ENCODE results near the gene FHDC1.

Gene FHDC1

DNA sequence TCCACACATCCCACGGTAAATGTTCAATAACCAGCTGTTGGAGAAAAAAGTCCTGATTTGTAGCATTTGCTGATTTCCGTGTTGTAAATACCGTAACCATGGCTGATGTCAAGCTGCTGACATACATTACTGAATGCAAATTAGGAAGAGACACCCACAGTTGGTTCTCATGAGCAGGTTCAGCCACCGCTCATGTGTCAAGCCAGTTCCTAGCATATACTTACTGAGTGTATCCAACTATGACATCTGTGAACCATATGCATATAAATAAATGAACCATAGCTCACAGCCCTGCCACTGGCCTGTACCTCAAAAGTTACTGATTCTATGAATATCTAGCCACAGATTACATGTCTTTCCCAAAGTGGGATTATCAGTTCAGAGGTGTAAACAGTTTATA, 29.5 kb downstream of the FHDC1 start:
- TF ChIP-seq, protein P1, sequence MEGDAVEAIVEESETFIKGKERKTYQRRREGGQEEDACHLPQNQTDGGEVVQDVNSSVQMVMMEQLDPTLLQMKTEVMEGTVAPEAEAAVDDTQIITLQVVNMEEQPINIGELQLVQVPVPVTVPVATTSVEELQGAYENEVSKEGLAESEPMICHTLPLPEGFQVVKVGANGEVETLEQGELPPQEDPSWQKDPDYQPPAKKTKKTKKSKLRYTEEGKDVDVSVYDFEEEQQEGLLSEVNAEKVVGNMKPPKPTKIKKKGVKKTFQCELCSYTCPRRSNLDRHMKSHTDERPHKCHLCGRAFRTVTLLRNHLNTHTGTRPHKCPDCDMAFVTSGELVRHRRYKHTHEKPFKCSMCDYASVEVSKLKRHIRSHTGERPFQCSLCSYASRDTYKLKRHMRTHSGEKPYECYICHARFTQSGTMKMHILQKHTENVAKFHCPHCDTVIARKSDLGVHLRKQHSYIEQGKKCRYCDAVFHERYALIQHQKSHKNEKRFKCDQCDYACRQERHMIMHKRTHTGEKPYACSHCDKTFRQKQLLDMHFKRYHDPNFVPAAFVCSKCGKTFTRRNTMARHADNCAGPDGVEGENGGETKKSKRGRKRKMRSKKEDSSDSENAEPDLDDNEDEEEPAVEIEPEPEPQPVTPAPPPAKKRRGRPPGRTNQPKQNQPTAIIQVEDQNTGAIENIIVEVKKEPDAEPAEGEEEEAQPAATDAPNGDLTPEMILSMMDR (IDR thresholded peaks at IDR 0.05; ENCODE audit: extremely low read depth, missing control alignments) = no peak
- no peak for DNase-seq (ENCODE audit: low spot score)

GRCh38 chr4:152967907-152968306, 31.8 kb downstream of the FHDC1 start:
- TF ChIP-seq, protein P1 (IDR thresholded peaks at IDR 0.05; ENCODE audit: extremely low read depth, missing control alignments) = no peak
- no peak for DNase-seq (ENCODE audit: low spot score)

- TF ChIP-seq, protein P1 (IDR thresholded peaks at IDR 0.05; ENCODE audit: extremely low read depth, missing control alignments) = no peak
- DNase-seq (ENCODE audit: low spot score) = no peak
Measured at GRCh38 chr4:152968806-152969394, 32.8 kb downstream of the FHDC1 start.

DNA sequence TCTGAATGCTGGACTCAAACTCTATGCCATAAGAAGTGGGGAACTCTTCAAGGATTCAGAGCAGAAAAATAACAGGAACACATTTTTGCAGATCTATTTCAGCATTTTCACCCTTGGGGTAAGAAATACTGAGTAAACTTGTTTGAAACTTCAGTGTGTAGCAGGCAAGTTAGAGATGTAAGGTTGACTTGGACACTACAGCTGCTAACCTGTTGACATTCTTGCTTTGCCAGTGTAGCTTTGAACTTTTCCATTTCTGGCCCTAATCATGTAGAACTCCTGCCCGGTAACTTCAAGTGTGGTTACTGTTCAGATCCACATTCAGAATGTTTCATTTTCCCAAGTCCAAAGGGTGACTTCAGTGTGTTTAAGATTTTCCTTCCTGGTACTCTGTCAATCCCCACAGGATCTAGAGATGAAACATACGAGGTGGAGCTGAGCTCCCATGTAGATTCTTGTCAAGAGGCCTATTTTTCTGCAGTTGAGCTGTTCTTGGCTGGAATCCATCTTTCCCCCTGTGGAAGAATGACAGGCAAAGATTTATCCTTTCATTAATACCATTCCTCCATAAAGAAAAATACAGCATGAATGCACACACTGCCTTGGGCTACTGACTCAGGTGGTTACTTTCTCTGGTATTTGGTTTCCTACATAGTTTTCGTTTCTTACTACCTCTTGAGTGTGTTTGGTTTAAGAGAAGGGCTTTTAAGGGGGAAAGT, 34.1 kb downstream of the FHDC1 start:
- no peak for DNase-seq (ENCODE audit: low spot score)
- TF ChIP-seq, protein P1 (IDR thresholded peaks at IDR 0.05; ENCODE audit: extremely low read depth, missing control alignments) = no peak

GRCh38 chr4:152971053-152971452, 34.9 kb downstream of the FHDC1 start:
- DNase-seq (ENCODE audit: low spot score) = no peak
- TF ChIP-seq, protein P1 (IDR thresholded peaks at IDR 0.05; ENCODE audit: extremely low read depth, missing control alignments) = no peak

DNA sequence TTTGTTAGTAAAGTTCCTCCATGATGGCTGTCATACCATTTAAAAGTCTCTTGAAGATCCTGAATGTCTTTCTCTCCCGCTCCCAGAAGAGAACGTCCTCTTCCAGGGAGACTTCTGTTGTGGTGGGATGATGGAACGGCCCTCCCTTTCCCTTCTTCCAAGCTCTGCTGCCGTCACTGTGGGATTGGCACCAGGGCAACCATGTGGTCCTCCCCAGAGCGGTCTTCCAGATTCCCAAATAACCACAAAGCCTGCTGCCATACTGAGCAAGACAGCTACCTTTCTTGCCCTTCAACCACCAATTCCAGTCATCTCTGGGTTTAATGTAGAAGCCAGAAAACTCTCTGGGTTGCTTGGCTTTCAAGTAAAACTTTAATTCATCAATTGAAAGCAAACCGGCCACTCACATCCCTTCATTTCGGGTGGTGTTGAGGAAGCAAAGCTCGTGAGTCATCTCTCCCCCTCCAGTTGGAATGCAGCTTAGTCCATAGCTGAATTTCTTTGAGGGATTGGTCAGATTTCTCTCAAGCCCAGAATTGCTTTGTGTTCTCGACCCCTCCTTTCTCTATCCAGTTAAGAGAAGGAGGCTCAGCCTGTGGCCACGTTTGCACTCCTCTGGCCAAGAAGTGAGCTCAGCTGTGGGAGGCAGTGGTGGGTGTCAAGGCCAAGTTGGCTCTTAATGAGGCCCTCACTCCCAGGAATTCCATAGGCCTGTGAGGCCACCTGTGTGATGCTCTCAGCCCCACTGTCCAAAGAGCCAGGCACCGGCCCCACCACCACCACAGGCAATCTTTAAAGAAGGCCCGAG, 36.9 kb downstream of the FHDC1 start:
- TF ChIP-seq, protein P1 (IDR thresholded peaks at IDR 0.05; ENCODE audit: extremely low read depth, missing control alignments) = no peak
- DNase-seq (ENCODE audit: low spot score) = no peak

All from GM20000 (cell line).